Sigmoid colon (tissue), 7 donors: ENCODE data around the gene HIVEP3. TPM values are rescaled to one million over a fixed set of nuclear protein-coding genes. Genes with fewer than 3 reads are reported as not detected.
"Not testable (repeated sequence)": the region's sequence is repeated elsewhere in the genome, so short reads cannot be mapped to it uniquely, and the experiment has no call there.

Source experiments
- DNase-seq: peaks from one replicate; pipeline ENCODE4 v3.0.0-alpha.2; 2019
- H3K27ac ChIP-seq, 4 donors: fragments of 200-600 bp; sonication (generic); one replicate each; pipeline ENCODE4 v1.5.1; 2016 to 2019; ENCODE audit warnings: mild to moderate bottlenecking in 1 of 4
- H3K27me3 ChIP-seq, 3 donors: fragments of 200-600 bp; sonication (generic); one replicate each; pipeline ENCODE4 v1.5.1; 2019; ENCODE audit warnings: mild to moderate bottlenecking in 1 of 3
- H3K36me3 ChIP-seq, 4 donors: fragments of 200-600 bp; sonication (generic); one replicate each; pipeline ENCODE4 v1.5.1; 2016 to 2019
- H3K4me1 ChIP-seq, 4 donors: fragments of 200-600 bp; sonication (generic); one replicate each; pipeline ENCODE4 v1.5.1; 2017 to 2019
- H3K4me3 ChIP-seq, 4 donors: fragments of 200-600 bp; sonication (generic); one replicate each; pipeline ENCODE4 v1.5.1; 2017 to 2019; ENCODE audit warnings: mild to moderate bottlenecking in 2 of 4, moderate library complexity in 1 of 4
- H3K9me3 ChIP-seq, 4 donors: fragments of 200-600 bp in 3 of 4; sonication (generic) in 3 of 4; one replicate each; pipeline versions ENCODE4 v1.5.1 to v1.6.1; 2013 to 2019
- EP300 ChIP-seq, 4 donors: sonication (generic); formaldehyde crosslinking; IDR thresholded peaks; one replicate each; pipeline ENCODE4 v1.6.1; 2017; ENCODE audit warnings: antibody characterized with exemption in 4 of 4
- POLR2A ChIP-seq, 2 donors: fragments of 450-650 bp; IDR thresholded peaks; one replicate each; pipeline ENCODE4 v1.6.1; 2016; ENCODE audit warnings: antibody characterized with exemption in 2 of 2, mild to moderate bottlenecking in 2 of 2, moderate library complexity in 2 of 2
- POLR2AphosphoS5 ChIP-seq, 4 donors: sonication (generic); formaldehyde crosslinking; IDR thresholded peaks; one replicate each; pipeline ENCODE4 v1.6.1; 2017; ENCODE audit warnings: antibody characterized with exemption in 4 of 4
- WGBS, 2 donors: extraction: QIAGEN DNeasy Blood & Tissue Kit; methylation state at CpG; one replicate each; pipeline ENCODE4 v1.1.7; 2013; 5-methylcytosine and 5-hydroxymethylcytosine counted together
- intact Hi-C: fragments of 100-400 bp; cut with DNase I; formaldehyde crosslinking; loops from one replicate; pipeline ENCODE4 v1.15.1; 2023
- polyA plus RNA-seq, 3 donors: library from polyadenylated mRNA; stranded (reverse); fragments of 200-250 nt; gene quantifications; one replicate each; pipeline ENCODE4 v1.2.3, GENCODE V29; 2013
- total RNA-seq, 4 donors: library from RNA; depleted of rRNA; stranded (reverse); fragments of >200 nt; gene quantifications; one replicate each; pipeline ENCODE4 v1.1.0, GENCODE V29; 2016
- TF ChIP-seq, protein P1 (sequence below), 4 experiments: fragments of 450-650 bp in 3 of 4; fragments of 200-600 bp in 1 of 4; IDR thresholded peaks; one replicate each; pipeline ENCODE4 v1.5.1; 2016 to 2019; ENCODE audit warnings: antibody characterized with exemption in 4 of 4, mild to moderate bottlenecking in 3 of 4, moderate library complexity in 2 of 4
- donor health status: healthy with polysubstance abuse.
- donor health status: Bipolar disorder and iron deficiency.
- donor health status: healthy.

HIVEP3 gene
- total and polyA plus RNA-seq, 7 donors = 1.4 to 7.8 (median 3.2) TPM

DNA sequence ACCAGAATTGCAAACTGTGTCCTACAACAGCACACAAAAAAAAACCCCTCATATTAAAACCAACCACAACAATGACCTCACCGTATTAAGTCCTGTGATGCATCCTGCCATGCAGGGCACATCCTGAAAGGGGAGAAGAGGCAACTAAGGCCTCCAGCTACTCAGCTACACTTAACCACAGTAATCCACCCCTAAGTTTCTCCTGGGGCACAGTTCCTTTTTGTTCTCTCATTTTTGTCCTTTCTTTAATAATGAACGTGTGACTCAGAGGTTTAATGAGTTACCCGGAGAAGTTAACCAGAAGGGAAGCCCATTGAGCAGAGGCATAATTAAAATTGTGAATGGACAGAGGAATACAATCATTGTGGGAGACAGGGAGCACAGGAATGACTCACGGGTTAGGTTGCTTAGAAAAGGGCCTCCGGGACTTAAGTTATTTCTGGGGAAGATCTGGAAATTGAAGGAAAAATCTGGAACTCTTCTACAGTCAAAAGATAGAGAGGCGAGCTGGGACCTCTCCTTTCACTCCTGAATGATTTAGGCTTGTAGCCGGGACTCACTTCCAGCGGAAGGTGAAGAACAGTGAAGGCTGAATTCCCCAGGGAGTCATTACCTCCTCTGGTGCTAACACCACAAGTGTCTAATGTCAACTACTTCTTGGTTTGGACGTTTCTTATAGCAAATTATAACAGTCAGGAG, 36.9 kb upstream of the HIVEP3 start:
- peaks cover 0 to 4% (median 0%) of the 10 kb centered on the region in 4 donors for H3K4me1 ChIP-seq
- H3K36me3 ChIP-seq = no peaks in the 10 kb centered on the region
- H3K27me3 ChIP-seq = no peaks in the 10 kb centered on the region
- H3K27ac ChIP-seq = no peak overlapping the region
- no peaks in the 10 kb centered on the region for H3K9me3 ChIP-seq
- no peak overlapping the region for H3K4me3 ChIP-seq
- DNase-seq = no peak
- intact Hi-C loops = no loop called here
- no peak for TF ChIP-seq EP300 (IDR thresholded peaks at IDR 0.05)
- TF ChIP-seq, protein P1, sequence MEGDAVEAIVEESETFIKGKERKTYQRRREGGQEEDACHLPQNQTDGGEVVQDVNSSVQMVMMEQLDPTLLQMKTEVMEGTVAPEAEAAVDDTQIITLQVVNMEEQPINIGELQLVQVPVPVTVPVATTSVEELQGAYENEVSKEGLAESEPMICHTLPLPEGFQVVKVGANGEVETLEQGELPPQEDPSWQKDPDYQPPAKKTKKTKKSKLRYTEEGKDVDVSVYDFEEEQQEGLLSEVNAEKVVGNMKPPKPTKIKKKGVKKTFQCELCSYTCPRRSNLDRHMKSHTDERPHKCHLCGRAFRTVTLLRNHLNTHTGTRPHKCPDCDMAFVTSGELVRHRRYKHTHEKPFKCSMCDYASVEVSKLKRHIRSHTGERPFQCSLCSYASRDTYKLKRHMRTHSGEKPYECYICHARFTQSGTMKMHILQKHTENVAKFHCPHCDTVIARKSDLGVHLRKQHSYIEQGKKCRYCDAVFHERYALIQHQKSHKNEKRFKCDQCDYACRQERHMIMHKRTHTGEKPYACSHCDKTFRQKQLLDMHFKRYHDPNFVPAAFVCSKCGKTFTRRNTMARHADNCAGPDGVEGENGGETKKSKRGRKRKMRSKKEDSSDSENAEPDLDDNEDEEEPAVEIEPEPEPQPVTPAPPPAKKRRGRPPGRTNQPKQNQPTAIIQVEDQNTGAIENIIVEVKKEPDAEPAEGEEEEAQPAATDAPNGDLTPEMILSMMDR (IDR thresholded peaks at IDR 0.05) = no peak
- TF ChIP-seq POLR2AphosphoS5 (IDR thresholded peaks at IDR 0.05) = no peak
- no peak for TF ChIP-seq POLR2A (IDR thresholded peaks at IDR 0.05)
- WGBS, 2 donors = 62 to 67% methylated on average over 9 of the region's 9 CpGs

- H3K27me3 ChIP-seq = no peaks in the 10 kb centered on the region
- 89 to 92% methylated on average over 6 of the region's 6 CpGs for WGBS, 2 donors
- H3K36me3 ChIP-seq = no peaks in the 10 kb centered on the region
- TF ChIP-seq POLR2AphosphoS5 (IDR thresholded peaks at IDR 0.05) = no peak
- no peak for TF ChIP-seq EP300 (IDR thresholded peaks at IDR 0.05)
- TF ChIP-seq, protein P1 (IDR thresholded peaks at IDR 0.05) = no peak
- no peak for TF ChIP-seq POLR2A (IDR thresholded peaks at IDR 0.05)
- H3K9me3 ChIP-seq = no peaks in the 10 kb centered on the region
- H3K27ac ChIP-seq = no peak overlapping the region
- peaks cover 0 to 4% (median 0%) of the 10 kb centered on the region in 4 donors for H3K4me1 ChIP-seq
- intact Hi-C loops = no loop called here
- H3K4me3 ChIP-seq = no peak overlapping the region
- DNase-seq = no peak
Observed at GRCh38 chr1:41954533-41954944, 35.8 kb upstream of the HIVEP3 start.

DNA sequence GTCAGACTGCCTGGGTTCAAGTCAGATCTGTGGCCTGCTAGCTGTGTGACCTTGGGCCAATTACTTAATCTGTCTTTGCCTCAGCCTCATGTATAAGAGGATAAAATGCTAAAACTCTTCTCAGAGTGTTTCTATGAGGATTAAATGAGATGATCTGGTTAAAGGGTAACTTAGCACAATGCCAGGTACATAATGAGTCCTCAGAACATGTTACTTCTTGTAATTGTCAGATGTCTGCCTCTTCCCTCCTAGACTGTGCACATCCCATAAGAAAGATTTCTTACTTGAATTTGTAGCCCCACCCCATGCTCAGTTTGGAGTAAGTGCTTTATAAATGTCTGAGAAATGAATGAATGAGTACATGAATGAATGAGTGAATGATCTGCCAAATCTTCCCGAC, 34.6 kb upstream of the HIVEP3 start:
- H3K9me3 ChIP-seq = no peaks in the 10 kb centered on the region
- H3K4me1 ChIP-seq = peaks cover 0 to 4% (median 0%) of the 10 kb centered on the region in 4 donors
- TF ChIP-seq, protein P1 (IDR thresholded peaks at IDR 0.05) = no peak
- TF ChIP-seq POLR2AphosphoS5 (IDR thresholded peaks at IDR 0.05) = no peak
- no peak for TF ChIP-seq POLR2A (IDR thresholded peaks at IDR 0.05)
- TF ChIP-seq EP300 (IDR thresholded peaks at IDR 0.05) = no peak
- no peaks in the 10 kb centered on the region for H3K27me3 ChIP-seq
- WGBS, 2 donors = 91 to 97% methylated on average over 1 of the region's 1 CpG
- H3K4me3 ChIP-seq = no peak overlapping the region
- intact Hi-C loops = no loop called here
- no peak for DNase-seq
- H3K36me3 ChIP-seq = no peaks in the 10 kb centered on the region
- H3K27ac ChIP-seq = no peak overlapping the region

DNA sequence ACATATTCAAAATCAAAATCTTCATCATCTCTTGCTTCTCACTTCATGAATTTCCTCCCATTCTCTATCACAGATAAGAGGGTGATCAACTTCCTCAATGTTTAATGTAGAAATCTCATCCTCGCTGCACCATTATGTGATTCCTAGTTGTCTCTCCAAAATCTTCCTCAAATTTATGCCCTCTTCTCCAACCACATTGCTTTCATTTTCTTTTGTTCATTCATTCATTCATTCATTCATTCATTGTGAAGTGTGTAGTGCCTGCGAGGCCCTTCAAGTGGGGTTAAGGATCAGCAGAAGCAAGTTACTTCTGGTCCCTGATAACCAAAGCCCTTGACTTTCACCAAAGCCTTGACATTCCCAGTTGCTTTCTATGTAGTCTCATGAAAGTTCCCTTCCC, 33.5 kb upstream of the HIVEP3 start:
- DNase-seq = no peak
- WGBS, 2 donors = 95 to 99% methylated on average over 2 of the region's 2 CpGs
- no peaks in the 10 kb centered on the region for H3K27me3 ChIP-seq
- TF ChIP-seq POLR2AphosphoS5 (IDR thresholded peaks at IDR 0.05) (no peak), EP300 (IDR thresholded peaks at IDR 0.05) (no peak), POLR2A (IDR thresholded peaks at IDR 0.05) (no peak)
- TF ChIP-seq, protein P1 (IDR thresholded peaks at IDR 0.05) = no peak
- no peak overlapping the region for H3K27ac ChIP-seq
- no peaks in the 10 kb centered on the region for H3K9me3 ChIP-seq
- H3K4me3 ChIP-seq = no peak overlapping the region
- H3K36me3 ChIP-seq = no peaks in the 10 kb centered on the region
- no peaks in the 10 kb centered on the region for H3K4me1 ChIP-seq
- intact Hi-C loops = no loop called here

DNA sequence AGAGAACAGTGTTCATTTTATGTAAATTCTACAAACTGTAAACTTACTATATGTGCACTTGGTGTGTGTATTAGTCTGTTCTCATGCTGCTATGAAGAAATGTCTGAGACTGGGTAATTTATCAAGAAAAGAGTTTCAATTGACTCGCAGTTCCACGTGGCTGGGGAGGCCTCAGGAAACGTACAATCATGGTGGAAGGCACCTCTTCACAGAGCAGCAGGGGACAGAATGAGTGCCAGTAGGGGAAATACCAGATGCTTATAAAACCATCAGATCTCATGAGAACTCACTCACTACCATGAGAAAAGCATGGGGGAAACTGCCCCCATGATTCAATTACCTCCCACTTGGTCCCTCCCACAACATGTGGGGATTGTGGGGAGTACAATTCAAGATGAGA, 32.8 kb upstream of the HIVEP3 start:
- H3K27ac ChIP-seq, H3K27me3 ChIP-seq, intact Hi-C loops, H3K36me3 ChIP-seq, DNase-seq, H3K9me3 ChIP-seq, H3K4me1 ChIP-seq, H3K4me3 ChIP-seq: not testable (repeated sequence)
- 71 to 90% methylated on average over 3 of the region's 3 CpGs for WGBS, 2 donors
